Upper lobe of left lung (tissue), 6 donors: Measurements from ENCODE around the gene TBC1D1. TPM values are rescaled to one million over a fixed set of nuclear protein-coding genes. Genes with fewer than 3 reads are reported as not detected.
A peak's percentile ranks its signal among the peaks of the same experiment; 100 is the strongest.

ENCODE experiments used
- ATAC-seq, 2 donors: fragments of 200-7000 bp; cut with Tn5 transposase; one replicate each; pipeline ENCODE4 v1.9.1; 2022; ENCODE audit warnings: mild to moderate bottlenecking in 2 of 2, moderate library complexity in 2 of 2; ENCODE audit not compliant: low FRiP score in 2 of 2
- DNase-seq, 2 donors: peaks; one replicate each; pipeline ENCODE4 v3.0.0-alpha.2; 2019 to 2020
- H3K27ac ChIP-seq, 4 donors: fragments of 200-600 bp; sonication (generic); one replicate each; pipeline ENCODE4 v1.5.1; 2016 to 2019
- H3K27me3 ChIP-seq, 4 donors: fragments of 200-600 bp; sonication (generic); one replicate each; pipeline ENCODE4 v1.5.1; 2017 to 2019
- H3K36me3 ChIP-seq, 4 donors: fragments of 200-600 bp; sonication (generic); one replicate each; pipeline ENCODE4 v1.5.1; 2016 to 2019
- H3K4me1 ChIP-seq, 4 donors: fragments of 200-600 bp; sonication (generic); one replicate each; pipeline ENCODE4 v1.5.1; 2018 to 2019
- H3K4me3 ChIP-seq, 4 donors: fragments of 200-600 bp; sonication (generic); one replicate each; pipeline ENCODE4 v1.5.1; 2017 to 2019; ENCODE audit warnings: mild to moderate bottlenecking in 2 of 4, moderate library complexity in 1 of 4
- H3K9me3 ChIP-seq, 4 donors: fragments of 200-600 bp; sonication (generic); one replicate each; pipeline ENCODE4 v1.5.1; 2018 to 2019
- EP300 ChIP-seq, 4 donors: sonication (generic); formaldehyde crosslinking; IDR thresholded peaks; one replicate each; pipeline ENCODE4 v1.5.1; 2017; ENCODE audit warnings: antibody characterized with exemption in 4 of 4, control low read depth in 2 of 4
- POLR2A ChIP-seq, 4 donors: fragments of 450-650 bp; IDR thresholded peaks; one replicate each; pipeline ENCODE4 v1.5.1; 2016 to 2017; ENCODE audit warnings: antibody characterized with exemption in 4 of 4, mild to moderate bottlenecking in 2 of 4
- POLR2AphosphoS5 ChIP-seq, 2 donors: sonication (generic); formaldehyde crosslinking; IDR thresholded peaks; one replicate each; pipeline ENCODE4 v1.5.1; 2017; ENCODE audit warnings: antibody characterized with exemption in 2 of 2
- WGBS, 2 donors: methylation state at CpG; one replicate each; pipeline ENCODE4 v1.1.5; 2017 to 2018; 5-methylcytosine and 5-hydroxymethylcytosine counted together
- total RNA-seq, 6 donors: library from RNA; depleted of rRNA in 4 of 6; stranded (reverse); fragments of >200 nt in 4 of 6; gene quantifications; one replicate each; pipeline versions ENCODE4 v1.1.0 to v1.2.1, GENCODE V29; 2016 to 2021
- TF ChIP-seq, protein P1 (sequence below), 6 experiments: fragments of 450-650 bp in 4 of 6; fragments of 200-600 bp in 2 of 6; sonication (generic) in 2 of 6; IDR thresholded peaks; one replicate each; pipeline ENCODE4 v1.5.1; 2016 to 2019; ENCODE audit warnings: antibody characterized with exemption in 6 of 6
- donor health status: DM: no; HTN: no; CAD: no; lungs with moderate emphysema.
- donor health status: DM: no; HTN: yes; CAD: no; lungs with severe emphysema.

Gene TBC1D1
- total RNA-seq, 6 donors from 2014 or later: 45.1 to 68.1 (median 58.0) TPM

DNA sequence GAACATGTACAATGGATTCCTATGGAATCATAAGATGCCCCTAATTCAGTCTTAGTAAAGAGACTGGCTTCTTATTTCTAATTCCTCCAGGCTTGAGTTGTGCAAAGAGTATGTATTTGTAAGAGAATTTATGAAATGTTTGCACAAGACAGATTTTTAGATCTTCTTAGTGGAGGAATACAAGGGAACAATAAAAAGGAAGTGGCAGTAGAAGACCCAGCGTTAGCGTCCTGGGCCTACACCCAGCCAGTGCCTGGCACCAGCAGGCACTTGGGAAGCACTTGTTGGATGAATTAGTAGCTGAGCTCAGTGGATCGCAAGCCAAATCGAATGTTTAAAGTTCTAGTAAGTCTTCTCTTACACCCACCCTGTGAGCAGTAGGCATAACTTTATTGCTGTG, 226.7 kb downstream of the TBC1D1 start:
- Histone ChIP-seq H3K4me1 (peaks cover 0 to 16% (median 11%) of the 10 kb centered on the region in 4 donors), H3K27ac (no peak overlapping the region), H3K4me3 (no peak overlapping the region), H3K9me3 (no peaks in the 10 kb centered on the region), H3K27me3 (no peaks in the 10 kb centered on the region), H3K36me3 (peaks cover 0 to 57% (median 19%) of the 10 kb centered on the region in 4 donors)
- ATAC-seq: peak in 1 of 2 donors; percentile 62
- 59 to 64% methylated on average over 4 of the region's 4 CpGs for WGBS, 2 donors
- no peak for DNase-seq
- TF ChIP-seq POLR2A (IDR thresholded peaks at IDR 0.05) (no peak), EP300 (IDR thresholded peaks at IDR 0.05) (no peak), POLR2AphosphoS5 (IDR thresholded peaks at IDR 0.05) (no peak)
- TF ChIP-seq, protein P1, sequence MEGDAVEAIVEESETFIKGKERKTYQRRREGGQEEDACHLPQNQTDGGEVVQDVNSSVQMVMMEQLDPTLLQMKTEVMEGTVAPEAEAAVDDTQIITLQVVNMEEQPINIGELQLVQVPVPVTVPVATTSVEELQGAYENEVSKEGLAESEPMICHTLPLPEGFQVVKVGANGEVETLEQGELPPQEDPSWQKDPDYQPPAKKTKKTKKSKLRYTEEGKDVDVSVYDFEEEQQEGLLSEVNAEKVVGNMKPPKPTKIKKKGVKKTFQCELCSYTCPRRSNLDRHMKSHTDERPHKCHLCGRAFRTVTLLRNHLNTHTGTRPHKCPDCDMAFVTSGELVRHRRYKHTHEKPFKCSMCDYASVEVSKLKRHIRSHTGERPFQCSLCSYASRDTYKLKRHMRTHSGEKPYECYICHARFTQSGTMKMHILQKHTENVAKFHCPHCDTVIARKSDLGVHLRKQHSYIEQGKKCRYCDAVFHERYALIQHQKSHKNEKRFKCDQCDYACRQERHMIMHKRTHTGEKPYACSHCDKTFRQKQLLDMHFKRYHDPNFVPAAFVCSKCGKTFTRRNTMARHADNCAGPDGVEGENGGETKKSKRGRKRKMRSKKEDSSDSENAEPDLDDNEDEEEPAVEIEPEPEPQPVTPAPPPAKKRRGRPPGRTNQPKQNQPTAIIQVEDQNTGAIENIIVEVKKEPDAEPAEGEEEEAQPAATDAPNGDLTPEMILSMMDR (IDR thresholded peaks at IDR 0.05): no peak

DNA sequence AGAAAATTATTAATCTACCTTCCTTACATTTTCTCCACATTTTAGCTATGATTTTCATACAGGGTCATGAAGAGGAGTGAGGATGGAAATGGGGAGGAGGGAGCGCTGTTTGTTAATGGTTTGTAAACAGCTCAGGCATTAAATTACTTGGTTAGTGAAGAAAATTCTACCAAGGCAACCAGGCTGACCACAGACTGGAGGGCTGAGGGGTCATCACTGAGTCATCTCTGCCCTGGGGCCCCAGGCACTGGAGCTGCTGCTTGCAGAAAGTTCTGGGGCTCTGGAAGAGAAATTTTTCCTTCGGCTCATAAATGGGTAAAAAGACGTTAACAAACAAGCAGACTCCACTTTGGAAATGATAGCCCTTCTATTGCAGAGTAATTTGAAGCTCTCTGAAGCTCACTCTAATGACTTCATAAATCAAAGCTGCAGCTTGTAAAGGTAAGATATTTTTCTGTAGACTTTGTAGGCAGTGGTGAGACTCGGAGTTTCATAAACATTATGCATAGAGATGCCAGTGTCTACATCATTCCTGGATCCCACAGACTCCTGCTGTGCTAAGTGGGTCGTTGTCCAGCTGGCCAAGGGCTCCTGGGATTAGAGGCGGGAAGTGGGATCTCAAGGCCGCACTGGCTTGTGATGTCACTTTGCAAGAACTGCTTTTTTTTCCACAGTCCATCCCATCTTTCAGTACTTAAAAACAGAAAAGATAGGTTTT, 228.9 kb downstream of the TBC1D1 start:
- DNase-seq (no peak), ATAC-seq (peak in 1 of 2 donors; percentile 54)
- Histone ChIP-seq H3K4me1 (peaks cover 0 to 7% (median 2%) of the 10 kb centered on the region in 4 donors), H3K36me3 (peaks cover 0 to 61% (median 19%) of the 10 kb centered on the region in 4 donors), H3K4me3 (no peak overlapping the region), H3K27me3 (no peaks in the 10 kb centered on the region), H3K27ac (no peak overlapping the region), H3K9me3 (no peaks in the 10 kb centered on the region)
- TF ChIP-seq, protein P1 (IDR thresholded peaks at IDR 0.05): no peak
- TF ChIP-seq POLR2A (IDR thresholded peaks at IDR 0.05) (no peak), POLR2AphosphoS5 (IDR thresholded peaks at IDR 0.05) (no peak), EP300 (IDR thresholded peaks at IDR 0.05) (no peak)
- 88 to 89% methylated on average over 7 of the region's 7 CpGs for WGBS, 2 donors

DNA sequence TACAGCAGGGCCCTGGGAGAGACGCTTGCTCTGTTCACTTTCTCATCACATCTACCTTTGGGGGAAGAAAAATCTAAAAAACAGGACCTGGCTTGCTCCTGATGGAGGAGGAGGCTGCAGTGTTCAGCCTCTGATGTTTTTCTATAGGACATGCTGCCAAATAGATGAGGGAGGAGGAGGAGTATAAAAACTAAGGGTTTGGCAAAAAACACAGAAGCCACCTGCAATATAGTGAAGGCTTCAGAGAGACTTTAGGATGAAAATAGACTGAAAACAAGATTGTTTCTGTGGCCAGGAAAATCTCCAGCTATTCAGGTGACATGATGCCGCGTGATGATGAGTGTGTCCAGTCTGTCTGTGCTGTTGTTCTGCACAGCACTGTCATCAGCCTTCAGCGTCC, 229.9 kb downstream of the TBC1D1 start:
- no peaks in the 10 kb centered on the region for H3K27me3 ChIP-seq
- no peak overlapping the region for H3K27ac ChIP-seq
- H3K4me1 ChIP-seq: peaks cover 0 to 7% (median 2%) of the 10 kb centered on the region in 4 donors
- TF ChIP-seq, protein P1 (IDR thresholded peaks at IDR 0.05): no peak
- TF ChIP-seq POLR2AphosphoS5 (IDR thresholded peaks at IDR 0.05) (no peak), EP300 (IDR thresholded peaks at IDR 0.05) (no peak), POLR2A (IDR thresholded peaks at IDR 0.05) (no peak)
- DNase-seq (no peak), ATAC-seq (no peak)
- WGBS, 2 donors: 93 to 95% methylated on average over 4 of the region's 4 CpGs
- H3K36me3 ChIP-seq: peaks cover 0 to 66% (median 21%) of the 10 kb centered on the region in 4 donors
- H3K4me3 ChIP-seq: no peak overlapping the region
- no peaks in the 10 kb centered on the region for H3K9me3 ChIP-seq

DNA sequence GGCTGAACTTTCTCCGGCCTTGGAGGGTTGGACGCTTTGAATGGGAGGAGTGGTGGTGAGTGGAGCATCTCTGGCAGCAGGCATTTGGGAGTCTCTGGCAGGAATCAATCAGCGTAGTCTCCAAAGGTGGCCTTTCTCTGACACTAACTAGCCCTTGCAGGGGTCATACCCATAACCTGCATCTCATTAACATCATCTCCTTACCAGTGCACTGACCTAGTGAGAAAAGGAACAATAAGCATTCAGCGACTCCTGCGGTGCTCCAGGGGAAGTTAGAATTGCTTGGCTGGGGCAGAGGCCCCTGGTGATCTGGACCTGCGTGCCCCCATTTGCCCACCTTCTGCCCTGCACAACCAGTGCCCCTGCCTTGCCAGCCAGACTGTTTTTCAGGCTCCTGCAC, 231.2 kb downstream of the TBC1D1 start:
- Histone ChIP-seq H3K27me3 (no peaks in the 10 kb centered on the region), H3K36me3 (peaks cover 0 to 71% (median 18%) of the 10 kb centered on the region in 4 donors), H3K4me3 (no peak overlapping the region), H3K27ac (no peak overlapping the region), H3K4me1 (peaks cover 0 to 7% (median 0%) of the 10 kb centered on the region in 4 donors), H3K9me3 (no peaks in the 10 kb centered on the region)
- TF ChIP-seq EP300 (IDR thresholded peaks at IDR 0.05) (no peak), POLR2A (IDR thresholded peaks at IDR 0.05) (no peak), POLR2AphosphoS5 (IDR thresholded peaks at IDR 0.05) (no peak)
- TF ChIP-seq, protein P1 (IDR thresholded peaks at IDR 0.05): no peak
- 95 to 99% methylated on average over 6 of the region's 6 CpGs for WGBS, 2 donors
- DNase-seq (no peak), ATAC-seq (no peak)

DNA sequence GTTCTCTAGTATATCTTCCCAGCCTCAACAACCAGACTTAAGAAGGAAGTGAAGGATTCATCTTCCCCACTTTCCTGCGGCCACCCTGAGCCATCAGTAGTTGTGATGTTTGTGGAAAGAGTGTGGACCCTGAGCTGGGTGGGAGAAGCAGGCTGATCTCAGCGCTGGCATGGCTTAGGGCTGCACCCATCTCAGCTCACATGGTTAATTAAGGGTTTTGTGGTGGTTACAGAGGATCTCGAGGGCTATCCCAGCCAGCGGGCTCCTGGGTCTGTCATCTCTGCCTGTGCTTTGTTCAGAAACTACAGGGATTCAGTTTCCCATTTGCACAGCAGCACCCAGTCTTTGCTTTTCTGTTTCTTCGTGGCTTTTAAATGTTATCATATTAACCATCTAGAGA, 232.7 kb downstream of the TBC1D1 start:
- ATAC-seq: no peak
- H3K27me3 ChIP-seq: no peaks in the 10 kb centered on the region
- no peak overlapping the region for H3K4me3 ChIP-seq
- no peaks in the 10 kb centered on the region for H3K9me3 ChIP-seq
- TF ChIP-seq EP300 (IDR thresholded peaks at IDR 0.05) (no peak), POLR2AphosphoS5 (IDR thresholded peaks at IDR 0.05) (no peak), POLR2A (IDR thresholded peaks at IDR 0.05) (no peak)
- TF ChIP-seq, protein P1 (IDR thresholded peaks at IDR 0.05): no peak
- no peaks in the 10 kb centered on the region for H3K4me1 ChIP-seq
- DNase-seq: no peak
- no peak overlapping the region for H3K27ac ChIP-seq
- H3K36me3 ChIP-seq: peaks cover 0 to 60% (median 15%) of the 10 kb centered on the region in 4 donors
- WGBS, 2 donors: 88 to 91% methylated on average over 5 of the region's 5 CpGs
